ENCODE measurements around the gene PROS1. TPM values are rescaled to one million over a fixed set of nuclear protein-coding genes. Genes with fewer than 3 reads are reported as not detected.
"Not testable (repeated sequence)": the region's sequence is repeated elsewhere in the genome, so short reads cannot be mapped to it uniquely, and the experiment has no call there.

The PROS1 gene
- polyA plus RNA-seq, 1 donor, result 28.1 TPM

DNA sequence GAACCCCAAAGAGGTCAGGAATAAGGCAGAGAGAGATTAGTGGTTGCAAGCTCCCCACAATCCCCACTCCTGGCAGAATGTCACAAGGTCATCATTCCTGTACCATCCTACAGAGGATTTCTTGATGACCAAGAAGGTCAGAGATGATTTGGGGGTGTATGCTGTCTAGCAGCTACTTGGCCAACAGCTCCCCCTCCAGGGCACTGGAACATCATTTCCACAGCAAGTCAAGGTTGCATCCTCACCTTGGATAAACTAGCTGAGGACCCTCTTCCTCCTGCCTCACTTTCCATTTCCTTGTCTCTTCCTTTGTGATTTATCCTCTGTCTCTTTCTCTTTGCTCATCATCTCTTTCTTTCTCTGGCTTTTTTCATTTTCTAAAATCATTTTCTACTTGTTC is 106.3 kb downstream of the PROS1 start:
- no peak for DNase-seq

DNA sequence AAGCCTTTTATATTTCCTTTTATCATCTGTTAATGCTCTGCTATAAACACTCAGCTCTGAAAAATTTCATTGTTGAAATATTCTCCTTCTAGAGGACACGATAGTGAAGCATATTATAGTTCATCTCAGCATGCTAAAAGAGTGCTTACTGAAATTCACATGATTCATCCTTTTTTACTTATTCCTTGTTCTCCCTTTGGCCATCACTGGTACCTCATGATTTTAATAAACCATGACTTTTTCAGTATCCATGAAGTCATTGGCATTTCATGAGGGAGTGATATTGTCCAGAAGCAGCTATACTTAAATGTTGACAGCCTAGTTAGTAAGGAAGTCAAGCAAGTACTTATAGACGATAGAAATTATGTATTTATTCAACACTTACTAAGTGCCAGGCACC is 112.7 kb downstream of the PROS1 start:
- no peak for DNase-seq

DNA sequence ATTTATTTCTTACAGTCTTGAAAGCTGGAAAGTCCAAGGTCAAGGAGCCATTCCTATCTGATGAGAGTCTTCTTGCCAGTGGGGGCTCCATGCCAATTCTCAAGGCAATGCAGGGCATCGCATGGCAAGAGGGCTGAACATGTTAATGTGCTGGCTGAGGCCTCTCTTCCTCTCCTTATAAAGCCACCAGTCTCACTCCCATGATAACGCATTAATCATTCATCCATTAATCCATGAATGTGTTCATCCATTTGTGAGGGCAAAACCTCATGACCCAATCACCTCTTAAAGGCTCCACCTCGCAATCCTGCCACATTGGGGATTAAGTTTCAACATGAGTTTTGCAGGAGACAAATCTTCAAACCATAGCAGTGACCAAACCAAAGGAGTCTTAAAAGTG is 118.3 kb downstream of the PROS1 start:
- no peak for DNase-seq

DNA sequence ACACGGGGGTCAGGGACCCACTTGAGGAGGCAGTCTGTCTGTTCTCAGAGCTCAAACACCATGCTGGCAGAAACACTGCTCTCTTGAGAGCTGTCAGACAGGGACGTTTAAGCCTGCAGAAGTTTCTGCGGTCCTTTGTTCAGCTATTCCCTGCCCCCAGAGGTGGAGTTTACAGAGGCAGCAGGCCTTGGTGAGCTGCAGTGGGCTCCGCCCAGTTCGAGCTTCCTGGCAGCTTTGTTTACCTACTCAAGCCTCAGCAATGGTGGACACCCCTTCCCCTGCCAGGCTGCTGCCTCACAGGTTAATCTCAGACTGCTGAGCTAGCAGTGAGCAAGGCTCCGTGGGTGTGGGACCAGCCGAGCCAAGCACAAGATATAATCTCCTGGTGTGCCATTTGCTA is 121.5 kb downstream of the PROS1 start:
- DNase-seq, result not testable (repeated sequence)

DNA sequence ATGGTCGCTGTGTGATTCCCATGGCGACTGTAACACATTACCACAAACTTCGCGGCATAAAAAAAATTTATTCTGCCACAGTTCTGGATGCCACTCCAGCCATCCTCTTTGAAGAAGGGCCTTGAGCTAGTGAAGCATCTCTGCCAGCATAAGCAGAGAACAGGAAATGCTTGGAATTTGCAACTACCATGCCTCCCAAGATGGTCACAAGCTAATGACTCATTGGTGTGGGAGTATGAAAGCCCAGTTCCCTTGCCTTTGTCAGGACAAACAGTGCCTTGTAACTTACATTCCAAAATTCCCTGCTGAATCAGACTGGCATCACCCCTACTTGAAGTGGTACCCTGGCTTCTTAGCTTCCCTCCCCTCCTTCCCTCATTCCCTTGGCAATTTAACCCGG is 129.7 kb downstream of the PROS1 start:
- DNase-seq, result no peak

DNA sequence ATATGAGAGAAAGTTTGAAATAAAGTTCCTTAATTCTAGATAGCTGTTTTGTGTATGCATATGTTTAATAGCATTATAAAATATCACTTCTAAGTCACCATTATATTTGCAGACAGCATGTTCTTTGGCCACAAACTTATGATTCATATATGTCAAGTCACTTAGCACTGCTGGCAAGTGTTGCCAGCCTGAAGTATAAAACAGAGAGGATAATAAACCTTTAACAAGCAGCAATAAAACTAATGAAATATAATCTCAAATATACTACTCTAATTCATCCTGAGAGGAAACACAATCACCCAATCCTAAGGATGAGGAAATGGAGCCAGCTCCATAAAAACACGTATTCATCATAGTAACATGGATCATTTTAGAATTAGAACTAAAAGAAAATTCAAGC is 134.5 kb downstream of the PROS1 start:
- DNase-seq, result not testable (repeated sequence)

Other genes starting within 250 kb of the PROS1 start
- 6.2 TPM for gene ARL13B, start 6.3 kb upstream of the PROS1 start, polyA plus RNA-seq (ENCODE audit: insufficient read length)
- not detected for gene STX19, start 54.7 kb upstream of the PROS1 start, polyA plus RNA-seq (ENCODE audit: insufficient read length)
- gene DHFR2, start 89.0 kb upstream of the PROS1 start, polyA plus RNA-seq (ENCODE audit: insufficient read length), result 4.4 TPM
- 7.2 TPM for gene NSUN3, start 89.2 kb upstream of the PROS1 start, polyA plus RNA-seq (ENCODE audit: insufficient read length)